NCI-H446 treated with DMSO at 0.1 percent for 48 hours (cell line): ENCODE data around the gene ULK1.
"Not testable (repeated sequence)": the region's sequence is repeated elsewhere in the genome, so short reads cannot be mapped to it uniquely, and the experiment has no call there.

Experiments used
- DNase-seq: peaks from one replicate; lab custom pipeline; 2025; lab: John Stamatoyannopoulos, UW

Gene ULK1

DNA sequence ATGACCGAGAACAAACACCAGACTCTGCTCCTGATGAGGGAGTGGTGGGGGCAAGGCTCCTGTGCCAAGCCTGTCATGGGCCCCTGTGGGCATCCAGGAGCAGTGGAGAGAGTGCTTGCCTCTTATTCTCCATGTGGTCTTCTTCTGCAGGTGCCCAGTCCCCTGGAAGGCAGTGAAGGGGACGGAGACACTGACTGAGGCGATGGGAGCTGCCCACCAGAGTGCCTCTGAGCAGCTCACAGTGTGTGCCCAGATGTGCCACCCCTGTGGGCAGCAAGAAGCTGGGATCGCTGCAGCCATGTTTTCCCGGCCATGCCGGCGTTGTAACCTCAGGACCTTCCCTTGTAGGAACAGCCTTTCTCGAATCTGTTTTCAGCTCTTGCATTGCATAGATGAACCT lies 49.0 kb downstream of the ULK1 start:
- DNase-seq, result no peak

DNA sequence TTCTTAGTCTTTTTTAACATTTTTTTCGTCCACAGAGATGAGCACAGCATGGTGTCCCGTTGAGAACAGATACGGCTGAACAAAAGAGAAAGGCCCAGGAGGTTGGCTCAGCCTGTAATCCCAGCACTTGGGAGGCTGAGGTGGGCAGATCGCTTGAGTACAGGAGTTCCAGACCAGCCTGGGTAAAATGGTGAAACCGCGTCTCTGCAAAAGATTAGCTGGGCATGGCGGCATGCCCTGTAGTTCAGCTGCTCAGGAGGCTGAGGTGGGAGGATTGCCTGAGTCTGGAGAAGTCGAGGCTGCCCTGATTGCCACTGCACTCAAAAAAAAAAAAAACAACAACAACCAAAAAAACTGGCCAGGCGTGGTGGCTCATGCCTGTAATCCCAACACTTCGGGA lies 49.5 kb downstream of the ULK1 start:
- DNase-seq, result no peak

DNA sequence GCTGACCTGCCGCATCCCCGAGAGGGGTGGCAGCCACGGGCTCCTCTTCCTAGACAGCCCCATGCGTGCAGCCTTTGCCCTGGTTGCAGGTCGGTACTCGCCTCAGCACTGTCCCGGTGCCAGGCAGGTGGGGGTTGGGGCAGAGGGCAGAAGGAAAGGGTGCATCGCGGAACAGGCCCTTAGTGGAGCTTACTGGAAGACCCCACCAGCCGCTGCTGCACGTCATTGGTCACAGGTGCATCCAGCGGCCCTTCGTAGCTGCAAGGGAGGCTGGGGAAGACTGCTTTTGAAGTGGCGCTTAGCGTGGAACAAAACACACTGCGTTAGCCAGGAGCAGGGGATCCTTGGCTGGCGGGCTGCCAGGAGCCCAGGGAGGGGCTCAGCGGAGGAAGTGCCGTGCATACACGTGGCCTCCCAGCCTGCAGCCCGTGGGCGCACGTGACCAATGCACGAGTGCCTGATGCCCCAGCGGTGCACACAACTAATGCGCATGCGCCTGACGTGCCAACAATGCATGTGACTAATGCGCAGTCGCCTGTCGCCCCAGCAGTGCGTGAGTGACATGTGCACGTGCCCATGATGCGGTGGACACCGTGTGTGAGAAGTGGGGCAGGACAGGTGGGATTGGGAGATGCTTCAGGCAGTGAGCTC lies 50.3 kb downstream of the ULK1 start:
- DNase-seq, result no peak

DNA sequence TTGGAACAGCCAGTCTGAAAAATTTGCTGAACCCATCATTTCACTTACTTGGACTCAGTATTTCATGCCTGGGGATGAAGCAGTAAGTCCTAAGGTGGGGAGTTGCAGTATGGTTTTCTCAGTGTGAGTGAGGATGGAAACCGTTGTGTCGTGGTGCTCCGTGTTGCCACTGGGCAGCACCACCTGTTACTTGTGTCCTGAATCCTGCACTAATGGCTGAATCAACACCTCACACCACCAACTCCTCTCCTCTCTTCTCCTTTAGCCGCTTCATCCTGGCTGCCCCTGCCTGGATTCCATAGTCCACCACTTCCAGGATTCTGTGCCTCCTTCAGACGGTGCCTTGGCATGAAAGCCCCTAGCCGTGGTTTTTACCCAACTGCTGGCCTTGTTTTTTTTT lies 52.3 kb downstream of the ULK1 start:
- no peak for DNase-seq

GRCh38 chr12:131947482-131948027 lies 53.1 kb downstream of the ULK1 start:
- DNase-seq, result no peak

DNA sequence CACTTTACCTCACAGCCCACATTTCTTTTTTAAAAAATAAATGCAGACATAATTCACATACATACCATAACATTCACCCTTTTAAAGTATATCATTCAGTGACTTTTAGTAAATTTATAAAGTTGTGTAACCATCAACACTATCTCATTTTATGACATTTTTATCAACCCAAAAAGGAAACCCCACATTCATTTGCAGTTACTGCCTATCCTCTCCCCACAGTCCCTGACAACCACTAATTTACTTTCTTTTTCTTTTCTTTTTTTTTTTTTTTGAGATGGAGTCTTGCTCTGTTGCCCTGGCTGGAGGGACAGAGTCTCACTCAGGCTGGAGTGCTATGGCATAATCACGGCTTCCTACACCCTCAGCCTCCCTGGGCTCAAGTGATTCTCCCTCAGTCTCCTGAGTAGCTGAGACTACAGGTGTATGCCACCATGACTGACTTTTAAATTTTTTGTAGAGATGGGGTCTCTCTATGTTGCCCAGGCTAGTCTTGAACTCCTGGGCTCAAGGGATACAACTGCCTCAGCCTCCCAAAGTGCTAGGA lies 53.8 kb downstream of the ULK1 start:
- no peak for DNase-seq

DNA sequence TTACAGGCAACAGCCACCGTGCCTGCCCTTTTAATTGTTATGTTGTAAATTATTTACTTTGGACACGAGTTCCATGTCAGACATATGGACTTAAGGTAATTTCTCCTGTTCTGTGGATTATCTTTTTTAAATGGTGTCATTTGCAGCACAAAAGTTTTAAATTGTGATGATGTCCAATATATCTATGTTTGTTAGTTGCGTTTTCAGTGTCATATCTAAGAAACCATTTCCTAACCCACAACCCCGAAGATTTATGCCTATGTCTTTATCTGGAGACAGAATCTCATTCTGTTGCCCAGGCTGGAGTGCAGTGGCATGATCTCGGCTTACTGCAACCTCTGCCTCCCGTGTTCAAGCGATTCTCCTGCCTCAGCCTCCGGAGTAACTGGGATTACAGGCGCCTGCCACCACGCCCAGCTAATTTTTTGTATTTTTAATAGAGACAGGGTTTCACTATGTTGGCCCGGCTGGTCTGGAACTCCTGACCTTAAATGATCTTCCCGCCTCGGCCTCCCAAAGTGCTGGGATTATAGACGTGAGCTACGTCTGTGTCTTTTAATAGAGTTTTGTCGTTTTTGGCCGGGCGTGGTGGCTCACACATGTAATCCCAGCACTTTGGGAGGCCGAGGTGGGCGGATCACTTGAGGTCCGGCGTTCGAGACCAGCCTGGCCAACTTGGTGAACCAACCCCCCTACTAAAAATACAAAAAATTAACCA lies 54.5 kb downstream of the ULK1 start:
- DNase-seq, result not testable (repeated sequence)

GRCh38 chr12:131949431-131950181 lies 55.2 kb downstream of the ULK1 start, which contains the start of gene EP400:
Gene EP400, plus strand, starts transcription at chr12:131949942. Its CDS starts 10,678 bp downstream, at chr12:131960620.
- peak; percentile 79 for DNase-seq

GRCh38 chr12:131950182-131950913 lies 55.9 kb downstream of the ULK1 start:
- DNase-seq, result no peak

- DNase-seq, result not testable (repeated sequence)
Observed at GRCh38 chr12:131953810-131954209, 59.4 kb downstream of the ULK1 start.

GRCh38 chr12:131954460-131954859 lies 60.0 kb downstream of the ULK1 start:
- DNase-seq, result not testable (repeated sequence)

DNA sequence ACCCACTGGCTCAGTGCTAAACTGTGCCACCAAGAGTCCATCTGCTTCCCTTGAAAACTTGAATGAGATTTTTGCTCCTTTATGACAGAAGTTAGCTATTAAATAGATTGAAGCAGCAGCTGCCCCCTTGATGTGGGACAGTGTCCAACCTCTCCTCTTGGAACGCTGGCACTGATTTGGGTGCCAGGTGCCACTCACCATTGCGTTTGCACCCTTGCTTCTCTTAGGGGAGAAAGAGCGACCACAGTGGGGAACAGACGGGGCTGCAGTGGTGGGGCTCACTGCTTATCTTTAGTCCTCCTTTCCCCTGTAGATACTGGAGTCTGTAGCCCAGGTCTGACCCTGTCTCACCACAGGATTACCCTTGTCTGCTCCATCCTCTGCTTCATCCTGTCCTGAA lies 64.7 kb downstream of the ULK1 start:
- no peak for DNase-seq

DNA sequence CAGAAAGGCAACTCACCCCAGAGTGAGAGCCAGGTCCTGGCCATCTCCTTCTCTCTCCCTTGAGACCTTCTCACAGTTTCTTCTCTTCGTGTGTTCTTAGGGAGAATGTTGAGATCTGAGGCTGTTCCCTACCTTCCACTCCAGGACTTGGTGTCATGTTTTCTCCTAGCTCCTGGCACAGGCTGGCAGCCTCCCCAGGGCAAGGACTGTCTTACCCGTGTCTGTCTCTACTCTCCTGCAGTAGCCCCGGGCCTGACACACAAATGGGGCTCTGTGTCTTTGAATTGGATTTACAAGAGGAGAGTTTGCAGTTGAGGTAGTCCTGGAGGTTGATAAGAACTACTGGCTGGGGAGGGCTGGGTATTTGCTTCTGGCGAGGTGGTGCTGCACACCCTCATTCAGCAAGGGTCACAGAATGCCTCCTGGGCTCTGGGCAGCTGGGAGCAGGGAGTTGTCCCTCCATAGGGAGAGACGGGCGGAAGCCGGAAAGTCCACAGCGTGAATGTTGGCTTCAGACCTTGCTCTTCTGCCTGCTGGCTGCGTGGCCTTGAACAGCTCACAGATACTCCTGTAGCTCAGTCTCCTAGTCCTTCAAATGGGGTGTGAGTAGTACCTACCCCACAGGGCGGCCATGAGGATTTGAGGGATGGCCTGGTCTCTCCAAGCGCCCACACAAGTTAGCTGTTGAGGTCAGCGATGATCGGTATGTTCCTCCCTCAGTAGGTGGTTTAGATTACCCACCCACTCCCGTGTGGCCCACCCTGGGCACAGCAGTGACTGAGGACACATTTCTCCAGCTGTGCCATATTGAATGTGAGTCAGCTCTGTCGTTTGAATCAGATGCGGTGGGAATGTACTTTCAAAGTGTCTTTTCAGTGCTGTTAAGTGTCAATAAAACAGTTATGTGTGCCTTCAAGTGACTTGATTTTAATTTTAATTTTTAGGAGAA lies 65.5 kb downstream of the ULK1 start:
- DNase-seq, result no peak

- DNase-seq, result not testable (repeated sequence)
Observed at GRCh38 chr12:131960590-131961325, 66.3 kb downstream of the ULK1 start.

- DNase-seq, result not testable (repeated sequence)
Observed at GRCh38 chr12:131961328-131961727, 66.9 kb downstream of the ULK1 start.

DNA sequence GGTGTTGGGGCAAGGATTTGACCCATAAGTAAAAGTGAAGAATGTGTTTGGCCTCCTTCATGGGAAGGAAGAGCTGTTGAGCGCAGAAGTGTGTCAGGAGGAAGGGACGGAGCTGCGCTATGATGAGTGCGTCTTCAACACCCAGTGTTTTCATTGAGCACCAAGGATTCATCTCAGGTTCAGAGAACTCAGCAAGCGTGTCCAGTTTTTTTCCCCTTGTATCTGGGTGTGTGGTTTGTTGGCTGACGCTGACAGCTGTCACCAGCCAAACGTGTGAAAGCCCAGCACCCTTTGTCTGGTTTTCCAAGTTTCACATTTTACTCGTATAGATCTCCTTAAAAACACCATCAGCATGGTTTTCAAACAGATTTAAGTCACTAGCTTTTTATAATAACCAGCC lies 67.6 kb downstream of the ULK1 start:
- DNase-seq, result no peak

DNA sequence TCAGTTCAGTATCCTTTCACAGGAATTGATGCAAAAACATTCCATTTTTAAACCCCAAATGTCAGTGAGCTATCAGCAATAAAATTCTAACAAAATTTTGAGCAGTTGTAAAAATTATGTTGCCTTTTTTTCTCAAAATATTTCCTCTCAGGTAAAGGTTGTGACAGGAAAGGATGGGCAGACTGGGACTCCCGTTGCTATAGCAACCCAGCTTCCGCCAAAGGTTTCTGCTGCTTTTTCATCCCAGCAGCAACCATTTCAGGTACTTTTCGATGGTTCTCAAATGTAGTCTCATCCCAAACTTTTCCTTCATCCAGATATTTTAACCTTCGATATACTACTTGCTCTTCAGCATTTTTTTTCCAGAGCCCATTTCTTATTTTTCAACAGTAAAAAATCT lies 69.0 kb downstream of the ULK1 start:
- no peak for DNase-seq

- DNase-seq, result no peak
Observed at GRCh38 chr12:131965073-131965472, 70.7 kb downstream of the ULK1 start.

DNA sequence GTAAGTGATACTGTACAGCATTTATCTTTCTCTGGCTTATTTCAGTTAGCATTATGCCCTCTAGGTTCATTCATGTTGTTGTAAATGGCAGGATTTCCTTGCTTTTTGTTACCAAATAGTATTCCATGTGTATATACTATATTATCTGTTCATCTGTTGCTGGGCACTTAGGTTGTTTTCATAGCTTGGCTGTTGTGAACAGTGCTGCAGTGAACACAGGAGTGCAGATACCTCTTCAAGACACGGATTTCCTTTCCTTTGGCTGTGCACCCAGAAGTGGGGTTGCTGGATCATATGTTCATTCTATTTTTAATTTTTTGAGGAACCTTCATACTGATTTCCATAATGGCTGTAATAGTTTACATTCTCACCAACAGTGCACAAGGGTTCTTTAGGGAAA lies 76.8 kb downstream of the ULK1 start:
- no peak for DNase-seq
